Colon (tissue), 2 donors: ENCODE results near the gene S100A14.
"Not testable (repeated sequence)": the region's sequence is repeated elsewhere in the genome, so short reads cannot be mapped to it uniquely, and the experiment has no call there.

Experiments used
- FAIRE-seq: peaks from 2 replicates; lab custom pipeline; 2012; peaks lifted over from hg19 to GRCh38; lab: Jason Lieb, UNC
- donor health status: control.
- donor health status: control.

S100A14 gene

GRCh38 chr1:153614906-153615305, 1.2 kb downstream of the S100A14 start:
- FAIRE-seq: no peak

GRCh38 chr1:153614189-153614900, 1.8 kb downstream of the S100A14 start:
- no peak for FAIRE-seq

GRCh38 chr1:153613406-153613805, 2.7 kb downstream of the S100A14 start:
- FAIRE-seq: no peak

GRCh38 chr1:153612755-153613331, 3.3 kb downstream of the S100A14 start, which contains the start of gene S100A16:
S100A16 (minus strand) TSS chr1:153613137; CDS start chr1:153608151, 4,986 bp downstream.
- no peak for FAIRE-seq

- FAIRE-seq: no peak
Measured at GRCh38 chr1:153612111-153612754, 3.9 kb downstream of the S100A14 start.

- FAIRE-seq: no peak
Measured at GRCh38 chr1:153611356-153611755, 4.8 kb downstream of the S100A14 start.

GRCh38 chr1:153610811-153611301, 5.3 kb downstream of the S100A14 start:
- FAIRE-seq: no peak

GRCh38 chr1:153610334-153610733, 5.8 kb downstream of the S100A14 start:
- FAIRE-seq: no peak

- no peak for FAIRE-seq
Measured at GRCh38 chr1:153609585-153609907, 6.6 kb downstream of the S100A14 start.

GRCh38 chr1:153608742-153609584, 7.2 kb downstream of the S100A14 start:
- no peak for FAIRE-seq

GRCh38 chr1:153608089-153608682, 7.9 kb downstream of the S100A14 start:
- FAIRE-seq: no peak

GRCh38 chr1:153607381-153607780, 8.7 kb downstream of the S100A14 start:
- FAIRE-seq: no peak

GRCh38 chr1:153606194-153606593, 9.9 kb downstream of the S100A14 start:
- no peak for FAIRE-seq

GRCh38 chr1:153602749-153603148, 13.4 kb downstream of the S100A14 start:
- no peak for FAIRE-seq

- FAIRE-seq: no peak
Measured at GRCh38 chr1:153599847-153600246, 16.3 kb downstream of the S100A14 start.

GRCh38 chr1:153598309-153599172, 17.6 kb downstream of the S100A14 start:
- FAIRE-seq: no peak

GRCh38 chr1:153597206-153597605, 18.9 kb downstream of the S100A14 start:
- FAIRE-seq: no peak

GRCh38 chr1:153592748-153593147, 23.4 kb downstream of the S100A14 start:
- no peak for FAIRE-seq

- FAIRE-seq: no peak
Measured at GRCh38 chr1:153588482-153588881, 27.6 kb downstream of the S100A14 start.

GRCh38 chr1:153588033-153588432, 28.1 kb downstream of the S100A14 start:
- FAIRE-seq: not testable (repeated sequence)

GRCh38 chr1:153587314-153587713, 28.8 kb downstream of the S100A14 start:
- no peak for FAIRE-seq
